ENCODE measurements around the gene BRD3OS. TPM values are rescaled to one million over a fixed set of nuclear protein-coding genes. Genes with fewer than 3 reads are reported as not detected.
A peak's percentile ranks its signal among the peaks of the same experiment; 100 is the strongest.

The BRD3OS gene
- total and polyA plus RNA-seq, 2 of the 13 experiments (the other 11 are each of a cell fraction or from before 2014, with no cell fraction given), result 4.9 to 5.7 TPM

GRCh38 chr9:134025606-134026541 is 593 bp downstream of the BRD3OS start (continued):
- no peak for TF ChIP-seq ZNF317 (CRISPR knock-in tag; IDR thresholded peaks at IDR 0.05)
- no peak for TF ChIP-seq SKI (IDR thresholded peaks at IDR 0.05; ENCODE audit: partially characterized antibody)
- TF ChIP-seq ZNF720 (CRISPR knock-in tag; IDR thresholded peaks at IDR 0.05), result no peak
- no peak for TF ChIP-seq ZNF609 (CRISPR knock-in tag; IDR thresholded peaks at IDR 0.05; ENCODE audit: borderline replicate concordance)
- 0 out of 2 replicates have a peak, but pooled peaks have one; percentile 44 for TF ChIP-seq SMAD1 (CRISPR knock-in tag; IDR thresholded peaks at IDR 0.05; ENCODE audit: borderline replicate concordance, low read depth)
- TF ChIP-seq ZSCAN25 (CRISPR knock-in tag; IDR thresholded peaks at IDR 0.05), result no peak
- no peak for TF ChIP-seq CREBL2 (CRISPR knock-in tag; IDR thresholded peaks at IDR 0.05; ENCODE audit: borderline replicate concordance)
- no peak for TF ChIP-seq ZNF672 (CRISPR knock-in tag; IDR thresholded peaks at IDR 0.05)
- TF ChIP-seq ZNF446 (CRISPR knock-in tag; IDR thresholded peaks at IDR 0.05), result no peak
- TF ChIP-seq ZNF496 (CRISPR knock-in tag; IDR thresholded peaks at IDR 0.05; ENCODE audit: insufficient replicate concordance), result no peak
- 0 out of 2 replicates have a peak, but pooled peaks have one; percentile 31 for TF ChIP-seq HNF1B (CRISPR knock-in tag; IDR thresholded peaks at IDR 0.05)
- 0 out of 2 replicates have a peak, but pooled peaks have one; percentile 24 for TF ChIP-seq ZNF503 (CRISPR knock-in tag; IDR thresholded peaks at IDR 0.05)
- no peak for TF ChIP-seq ZFAT (CRISPR knock-in tag; conservative IDR thresholded peaks at IDR 0.05)
- no peak for TF ChIP-seq ZNF749 (CRISPR knock-in tag; IDR thresholded peaks at IDR 0.05; ENCODE audit: borderline replicate concordance)
- TF ChIP-seq ZNF510 (CRISPR knock-in tag; IDR thresholded peaks at IDR 0.05; ENCODE audit: low read depth), result no peak
- no peak for TF ChIP-seq ZNF674 (CRISPR knock-in tag; IDR thresholded peaks at IDR 0.05; ENCODE audit: low read depth)
- no peak for TF ChIP-seq ZNF776 (CRISPR knock-in tag; IDR thresholded peaks at IDR 0.05)
- no peak for TF ChIP-seq ARHGAP35 (CRISPR knock-in tag; IDR thresholded peaks at IDR 0.05; ENCODE audit: borderline replicate concordance)
- no peak for TF ChIP-seq ZNF205 (CRISPR knock-in tag; IDR thresholded peaks at IDR 0.05)
- no peak for TF ChIP-seq ZNF367 (CRISPR knock-in tag; IDR thresholded peaks at IDR 0.05; ENCODE audit: borderline replicate concordance)
